ENCODE measurements around the gene NRG2. TPM values are rescaled to one million over a fixed set of nuclear protein-coding genes. Genes with fewer than 3 reads are reported as not detected.

The NRG2 gene
- total and polyA plus RNA-seq, 4 donors, result 2.4 to 11.5 (median 7.3) TPM

DNA sequence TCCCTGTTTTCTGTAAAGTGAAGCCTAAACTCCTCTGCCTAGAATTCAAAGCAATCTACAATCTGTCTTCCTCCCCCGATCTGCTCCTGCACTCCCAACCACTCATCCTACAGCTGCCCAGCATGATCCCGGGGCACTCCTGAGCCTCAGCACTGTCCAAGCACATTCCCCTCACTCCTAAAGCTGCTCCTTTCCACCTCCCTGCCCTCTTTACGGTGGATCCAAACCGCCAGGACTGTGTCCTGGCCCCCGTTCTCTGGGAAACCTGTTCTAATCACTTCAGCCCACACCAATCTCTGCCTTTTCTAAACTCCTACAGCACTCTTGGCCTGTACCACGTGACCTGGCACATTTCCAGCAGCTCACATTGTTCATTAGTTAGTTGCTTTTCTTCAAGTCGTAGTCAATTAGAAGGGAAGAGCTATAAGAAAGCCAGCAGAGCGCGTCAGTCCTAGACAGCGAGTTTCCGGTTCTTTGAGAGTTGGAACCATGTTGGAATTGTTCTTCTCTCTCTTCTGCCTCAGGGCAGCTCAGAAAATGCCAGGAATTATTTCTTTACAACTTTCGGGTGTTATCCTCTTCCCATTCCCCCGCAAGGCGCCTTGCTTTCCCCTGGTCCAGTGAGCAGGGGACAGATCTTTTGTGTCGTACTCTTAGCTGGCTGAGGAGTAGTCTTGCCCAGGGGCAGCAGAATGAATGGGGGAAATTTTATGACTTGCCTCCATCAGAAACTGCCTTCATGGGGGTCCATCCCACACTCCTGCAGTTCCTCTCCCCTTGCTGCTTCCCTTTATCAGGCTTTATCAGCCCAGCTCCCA, 60.7 kb downstream of the NRG2 start:
- Histone ChIP-seq H3K4me1 (ENCODE audit: control insufficient read depth, insufficient read depth, low read length) (peaks cover 26% of the 10 kb centered on the region), H3K27ac (ENCODE audit: low read depth, low read length) (no peak overlapping the region), H3K36me3 (ENCODE audit: control insufficient read depth, insufficient read depth, low read length) (no peaks in the 10 kb centered on the region), H3K27me3 (ENCODE audit: control insufficient read depth, insufficient read depth, low read length) (no peaks in the 10 kb centered on the region), H3K4me3 (ENCODE audit: low read depth, low read length) (no peak overlapping the region), H3K9me3 (ENCODE audit: control insufficient read depth, insufficient read depth, low read length) (no peaks in the 10 kb centered on the region)
- WGBS (ENCODE audit: insufficient coverage), result 36% methylated on average over 5 of the region's 15 CpGs
- DNase-seq (ENCODE audit: low read depth in 4 of 6, low spot score in 6 of 6), result peak; percentile 33 to 93 (median 68)

- Histone ChIP-seq H3K27me3 (ENCODE audit: control insufficient read depth, insufficient read depth, low read length) (no peaks in the 10 kb centered on the region), H3K27ac (ENCODE audit: low read depth, low read length) (no peak overlapping the region), H3K4me1 (ENCODE audit: control insufficient read depth, insufficient read depth, low read length) (peaks cover 26% of the 10 kb centered on the region), H3K36me3 (ENCODE audit: control insufficient read depth, insufficient read depth, low read length) (no peaks in the 10 kb centered on the region), H3K4me3 (ENCODE audit: low read depth, low read length) (no peak overlapping the region), H3K9me3 (ENCODE audit: control insufficient read depth, insufficient read depth, low read length) (no peaks in the 10 kb centered on the region)
- peak in 1 of 6 donors; percentile 73 for DNase-seq (ENCODE audit: low read depth in 4 of 6, low spot score in 6 of 6)
- 66% methylated on average over 3 of the region's 3 CpGs for WGBS (ENCODE audit: insufficient coverage)
These were observed 62.3 kb downstream of the NRG2 start for GRCh38 chr5:139980765-139981164.

DNA sequence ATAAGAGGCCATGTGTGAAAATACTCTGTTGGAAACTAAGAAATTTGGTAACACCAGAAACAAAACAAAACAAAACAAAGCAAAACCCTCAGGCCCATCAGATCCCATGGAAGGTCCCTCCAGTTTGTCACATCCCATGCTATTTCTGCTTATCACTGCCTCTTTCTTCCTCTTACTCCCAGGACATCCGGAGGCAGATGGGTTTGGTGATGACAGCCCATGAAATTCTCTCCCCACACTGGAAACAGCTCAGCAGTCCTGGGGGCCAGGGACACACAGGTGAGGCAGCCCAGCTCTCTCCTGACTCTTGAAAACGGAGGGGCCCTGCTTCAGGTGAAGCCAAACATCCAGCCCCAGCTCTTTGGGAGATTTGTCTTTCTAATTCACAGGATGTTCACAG, 63.2 kb downstream of the NRG2 start:
- no peaks in the 10 kb centered on the region for H3K36me3 ChIP-seq (ENCODE audit: control insufficient read depth, insufficient read depth, low read length)
- WGBS (ENCODE audit: insufficient coverage), result 100% methylated on average over 1 of the region's 2 CpGs
- H3K27me3 ChIP-seq (ENCODE audit: control insufficient read depth, insufficient read depth, low read length), result no peaks in the 10 kb centered on the region
- H3K27ac ChIP-seq (ENCODE audit: low read depth, low read length), result no peak overlapping the region
- no peak overlapping the region for H3K4me3 ChIP-seq (ENCODE audit: low read depth, low read length)
- H3K4me1 ChIP-seq (ENCODE audit: control insufficient read depth, insufficient read depth, low read length), result peaks cover 28% of the 10 kb centered on the region
- no peak for DNase-seq (ENCODE audit: low read depth in 4 of 6, low spot score in 6 of 6)
- H3K9me3 ChIP-seq (ENCODE audit: control insufficient read depth, insufficient read depth, low read length), result no peaks in the 10 kb centered on the region

GRCh38 chr5:139979518-139979917, 63.6 kb downstream of the NRG2 start:
- DNase-seq (ENCODE audit: low read depth in 4 of 6, low spot score in 6 of 6), result no peak
- H3K36me3 ChIP-seq (ENCODE audit: control insufficient read depth, insufficient read depth, low read length), result no peaks in the 10 kb centered on the region

GRCh38 chr5:139976703-139977102, 66.4 kb downstream of the NRG2 start:
- Histone ChIP-seq H3K27me3 (ENCODE audit: control insufficient read depth, insufficient read depth, low read length) (no peaks in the 10 kb centered on the region), H3K36me3 (ENCODE audit: control insufficient read depth, insufficient read depth, low read length) (no peaks in the 10 kb centered on the region), H3K4me1 (ENCODE audit: control insufficient read depth, insufficient read depth, low read length) (peaks cover 12% of the 10 kb centered on the region), H3K27ac (ENCODE audit: low read depth, low read length) (no peak overlapping the region), H3K9me3 (ENCODE audit: control insufficient read depth, insufficient read depth, low read length) (no peaks in the 10 kb centered on the region), H3K4me3 (ENCODE audit: low read depth, low read length) (no peak overlapping the region)
- no CpG with 5 or more reads among the region's 1 CpG for WGBS (ENCODE audit: insufficient coverage)
- peak in 1 of 6 donors; percentile 24 for DNase-seq (ENCODE audit: low read depth in 4 of 6, low spot score in 6 of 6)

More at GRCh38 chr5:139979518-139979917, 63.6 kb downstream of the NRG2 start:
- H3K27ac ChIP-seq (ENCODE audit: low read depth, low read length), result no peak overlapping the region
- WGBS (ENCODE audit: insufficient coverage), result 80% methylated on average over 3 of the region's 3 CpGs
- no peaks in the 10 kb centered on the region for H3K9me3 ChIP-seq (ENCODE audit: control insufficient read depth, insufficient read depth, low read length)
- H3K4me3 ChIP-seq (ENCODE audit: low read depth, low read length), result no peak overlapping the region
- H3K27me3 ChIP-seq (ENCODE audit: control insufficient read depth, insufficient read depth, low read length), result no peaks in the 10 kb centered on the region
- peaks cover 28% of the 10 kb centered on the region for H3K4me1 ChIP-seq (ENCODE audit: control insufficient read depth, insufficient read depth, low read length)

- H3K4me1 ChIP-seq (ENCODE audit: control insufficient read depth, insufficient read depth, low read length), result peaks cover 4% of the 10 kb centered on the region
These were observed 67.2 kb downstream of the NRG2 start for GRCh38 chr5:139975942-139976341.

DNA sequence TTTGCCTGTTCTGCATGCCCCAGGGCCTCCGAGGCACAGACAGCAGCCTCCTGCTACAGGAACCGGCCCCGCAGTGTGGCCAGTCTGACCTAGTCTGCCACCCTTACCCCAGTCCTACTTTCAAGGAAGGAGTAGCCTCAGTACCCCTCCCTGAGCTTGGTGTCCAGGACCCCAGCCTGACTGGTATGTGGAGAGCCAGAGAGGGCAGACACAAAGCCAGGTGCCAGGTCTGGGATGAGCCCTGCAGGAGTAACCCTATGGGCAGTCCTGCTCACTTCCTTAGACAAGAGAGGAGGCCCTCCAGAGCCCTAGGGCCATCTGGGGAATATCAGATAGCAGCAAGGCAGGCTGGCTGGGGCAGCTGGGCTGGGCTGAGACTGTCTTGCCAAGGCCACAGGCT, 67.8 kb downstream of the NRG2 start:
- Histone ChIP-seq H3K4me3 (ENCODE audit: low read depth, low read length) (no peak overlapping the region), H3K27me3 (ENCODE audit: control insufficient read depth, insufficient read depth, low read length) (no peaks in the 10 kb centered on the region), H3K4me1 (ENCODE audit: control insufficient read depth, insufficient read depth, low read length) (peaks cover 3% of the 10 kb centered on the region), H3K36me3 (ENCODE audit: control insufficient read depth, insufficient read depth, low read length) (no peaks in the 10 kb centered on the region), H3K27ac (ENCODE audit: low read depth, low read length) (no peak overlapping the region), H3K9me3 (ENCODE audit: control insufficient read depth, insufficient read depth, low read length) (no peaks in the 10 kb centered on the region)
- 94% methylated on average over 3 of the region's 3 CpGs for WGBS (ENCODE audit: insufficient coverage)
- no peak for DNase-seq (ENCODE audit: low read depth in 4 of 6, low spot score in 6 of 6)

More at GRCh38 chr5:139975942-139976341, 67.2 kb downstream of the NRG2 start:
- no peak for DNase-seq (ENCODE audit: low read depth in 4 of 6, low spot score in 6 of 6)
- Histone ChIP-seq H3K36me3 (ENCODE audit: control insufficient read depth, insufficient read depth, low read length) (no peaks in the 10 kb centered on the region), H3K27ac (ENCODE audit: low read depth, low read length) (no peak overlapping the region), H3K9me3 (ENCODE audit: control insufficient read depth, insufficient read depth, low read length) (no peaks in the 10 kb centered on the region), H3K27me3 (ENCODE audit: control insufficient read depth, insufficient read depth, low read length) (no peaks in the 10 kb centered on the region), H3K4me3 (ENCODE audit: low read depth, low read length) (no peak overlapping the region)
- WGBS (ENCODE audit: insufficient coverage), result no CpG with 5 or more reads among the region's 1 CpG

- Histone ChIP-seq H3K4me1 (ENCODE audit: control insufficient read depth, insufficient read depth, low read length) (peaks cover 3% of the 10 kb centered on the region), H3K4me3 (ENCODE audit: low read depth, low read length) (no peak overlapping the region), H3K36me3 (ENCODE audit: control insufficient read depth, insufficient read depth, low read length) (no peaks in the 10 kb centered on the region), H3K27ac (ENCODE audit: low read depth, low read length) (no peak overlapping the region), H3K9me3 (ENCODE audit: control insufficient read depth, insufficient read depth, low read length) (no peaks in the 10 kb centered on the region), H3K27me3 (ENCODE audit: control insufficient read depth, insufficient read depth, low read length) (no peaks in the 10 kb centered on the region)
- no peak for DNase-seq (ENCODE audit: low read depth in 4 of 6, low spot score in 6 of 6)
- WGBS (ENCODE audit: insufficient coverage), result 58% methylated on average over 6 of the region's 6 CpGs
These were observed 68.4 kb downstream of the NRG2 start for GRCh38 chr5:139974661-139975060.

- Histone ChIP-seq H3K36me3 (ENCODE audit: control insufficient read depth, insufficient read depth, low read length) (no peaks in the 10 kb centered on the region), H3K27ac (ENCODE audit: low read depth, low read length) (no peak overlapping the region), H3K9me3 (ENCODE audit: control insufficient read depth, insufficient read depth, low read length) (no peaks in the 10 kb centered on the region), H3K4me3 (ENCODE audit: low read depth, low read length) (no peak overlapping the region), H3K27me3 (ENCODE audit: control insufficient read depth, insufficient read depth, low read length) (no peaks in the 10 kb centered on the region), H3K4me1 (ENCODE audit: control insufficient read depth, insufficient read depth, low read length) (peaks cover 12% of the 10 kb centered on the region)
- 40% methylated on average over 1 of the region's 4 CpGs for WGBS (ENCODE audit: insufficient coverage)
- DNase-seq (ENCODE audit: low read depth in 4 of 6, low spot score in 6 of 6), result no peak
These were observed 71.8 kb downstream of the NRG2 start for GRCh38 chr5:139971202-139971725.

GRCh38 chr5:139969318-139969717, 73.8 kb downstream of the NRG2 start:
- whole genome bisulfite sequencing (ENCODE audit: insufficient coverage), result 72% methylated on average over 2 of the region's 2 CpGs
- Histone ChIP-seq H3K4me1 (ENCODE audit: control insufficient read depth, insufficient read depth, low read length) (peaks cover 9% of the 10 kb centered on the region), H3K27ac (ENCODE audit: low read depth, low read length) (no peak overlapping the region), H3K9me3 (ENCODE audit: control insufficient read depth, insufficient read depth, low read length) (no peaks in the 10 kb centered on the region), H3K36me3 (ENCODE audit: control insufficient read depth, insufficient read depth, low read length) (no peaks in the 10 kb centered on the region), H3K4me3 (ENCODE audit: low read depth, low read length) (no peak overlapping the region), H3K27me3 (ENCODE audit: control insufficient read depth, insufficient read depth, low read length) (no peaks in the 10 kb centered on the region)
- DNase-seq (ENCODE audit: low read depth in 4 of 6, low spot score in 6 of 6), result no peak

All from spinal cord (tissue), 10 donors.